Measurements from ENCODE around the gene APP. TPM values are rescaled to one million over a fixed set of nuclear protein-coding genes. Genes with fewer than 3 reads are reported as not detected.
"Not testable (repeated sequence)": the region's sequence is repeated elsewhere in the genome, so short reads cannot be mapped to it uniquely, and the experiment has no call there.

Gene APP
- total RNA-seq, 2 experiments from 2014 or later: 18.8 to 19.4 TPM

GRCh38 chr21:26096494-26097371, 73.8 kb downstream of the APP start:
- Mint-ChIP-seq H3K27ac (no peak overlapping the region), H3K27me3 (no peaks in the 10 kb centered on the region), H3K4me3 (no peak overlapping the region), H3K4me1 (no peaks in the 10 kb centered on the region), H3K9me3 (no peaks in the 10 kb centered on the region), H3K36me3 (peaks cover 2% of the 10 kb centered on the region)
- DNase-seq (no peak), ATAC-seq (ENCODE audit: low read depth) (no peak)
- POLR2A ChIA-PET: no interaction called here

GRCh38 chr21:26095131-26095530, 75.4 kb downstream of the APP start:
- Mint-ChIP-seq H3K36me3 (no peaks in the 10 kb centered on the region), H3K9me3 (no peaks in the 10 kb centered on the region), H3K4me1 (no peaks in the 10 kb centered on the region), H3K4me3 (no peak overlapping the region), H3K27ac (no peak overlapping the region), H3K27me3 (no peaks in the 10 kb centered on the region)
- DNase-seq: no peak
- POLR2A ChIA-PET: no interaction called here
- ATAC-seq (ENCODE audit: low read depth): no peak

GRCh38 chr21:26093122-26093521, 77.4 kb downstream of the APP start:
- peaks cover 2% of the 10 kb centered on the region for H3K36me3 Mint-ChIP-seq
- ATAC-seq (ENCODE audit: low read depth) (no peak), DNase-seq (no peak)
- H3K27ac Mint-ChIP-seq: no peak overlapping the region
- H3K27me3 Mint-ChIP-seq: no peaks in the 10 kb centered on the region
- POLR2A ChIA-PET: no interaction called here
- no peaks in the 10 kb centered on the region for H3K4me1 Mint-ChIP-seq
- no peak overlapping the region for H3K4me3 Mint-ChIP-seq
- no peaks in the 10 kb centered on the region for H3K9me3 Mint-ChIP-seq

GRCh38 chr21:26091480-26092018, 79.0 kb downstream of the APP start:
- POLR2A ChIA-PET: no interaction called here

DNA sequence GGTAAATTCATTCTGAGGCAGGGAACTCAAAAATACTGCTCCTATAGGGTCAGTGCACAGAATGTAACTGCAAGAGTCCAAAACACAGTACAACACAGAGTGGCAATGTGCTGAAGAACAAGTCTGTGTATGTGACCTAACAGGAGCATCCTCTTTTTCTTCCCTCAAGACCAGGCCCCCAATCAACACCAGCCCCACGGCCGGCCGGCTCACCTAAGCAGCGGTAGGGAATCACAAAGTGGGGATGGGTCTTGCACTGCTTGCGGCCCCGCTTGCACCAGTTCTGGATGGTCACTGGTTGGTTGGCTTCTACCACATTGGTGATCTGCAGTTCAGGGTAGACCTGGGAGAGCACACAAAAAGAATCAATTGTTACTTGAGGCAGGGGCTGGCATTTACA, 80.8 kb downstream of the APP start:
- Mint-ChIP-seq H3K9me3 (peaks cover 5% of the 10 kb centered on the region), H3K27ac (no peak overlapping the region), H3K36me3 (peaks cover 2% of the 10 kb centered on the region), H3K27me3 (no peaks in the 10 kb centered on the region), H3K4me3 (no peak overlapping the region), H3K4me1 (no peaks in the 10 kb centered on the region)
- POLR2A ChIA-PET: no interaction called here
- no peak for ATAC-seq (ENCODE audit: low read depth)
- DNase-seq: no peak

More at GRCh38 chr21:26091480-26092018, 79.0 kb downstream of the APP start:
- Mint-ChIP-seq H3K4me3 (no peak overlapping the region), H3K9me3 (no peaks in the 10 kb centered on the region), H3K4me1 (no peaks in the 10 kb centered on the region), H3K27me3 (no peaks in the 10 kb centered on the region), H3K36me3 (peaks cover 2% of the 10 kb centered on the region), H3K27ac (no peak overlapping the region)
- no peak for DNase-seq
- ATAC-seq (ENCODE audit: low read depth): no peak

DNA sequence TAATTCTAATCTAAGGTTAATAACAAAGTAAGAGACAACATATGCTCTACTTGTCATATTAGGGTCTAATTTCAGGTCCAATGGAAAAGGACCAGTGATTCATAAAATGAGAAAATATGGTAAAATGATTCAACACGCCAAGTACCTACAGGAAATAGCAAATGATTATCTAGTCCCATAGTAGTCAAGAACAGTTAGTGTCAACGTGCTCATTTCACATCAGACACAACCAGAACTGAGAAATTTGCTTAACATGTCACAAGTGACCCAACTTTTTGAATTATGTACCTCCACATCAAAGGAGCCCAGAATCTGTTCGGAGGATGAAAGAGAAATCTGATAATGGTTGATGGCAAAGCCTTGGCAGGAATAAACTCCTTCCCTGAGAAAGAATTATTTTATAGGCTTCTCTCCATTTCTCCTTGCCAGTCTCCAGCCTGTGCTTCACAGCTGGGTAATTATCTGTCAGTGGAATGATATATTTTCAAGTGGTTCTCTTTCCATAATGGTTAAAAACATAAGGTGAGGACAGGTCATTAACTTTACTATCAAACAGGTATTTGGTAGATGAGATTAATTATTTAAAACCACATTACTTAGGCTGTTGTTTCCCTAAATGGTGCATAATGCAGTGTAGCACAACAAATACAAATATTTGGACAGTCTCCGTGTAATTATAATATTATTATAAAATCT, 83.2 kb downstream of the APP start:
- Mint-ChIP-seq H3K9me3 (peaks cover 7% of the 10 kb centered on the region), H3K4me1 (peaks cover 2% of the 10 kb centered on the region), H3K36me3 (peaks cover 2% of the 10 kb centered on the region), H3K27ac (no peak overlapping the region), H3K27me3 (no peaks in the 10 kb centered on the region), H3K4me3 (no peak overlapping the region)
- POLR2A ChIA-PET: no interaction called here
- no peak for ATAC-seq (ENCODE audit: low read depth)
- DNase-seq: no peak

DNA sequence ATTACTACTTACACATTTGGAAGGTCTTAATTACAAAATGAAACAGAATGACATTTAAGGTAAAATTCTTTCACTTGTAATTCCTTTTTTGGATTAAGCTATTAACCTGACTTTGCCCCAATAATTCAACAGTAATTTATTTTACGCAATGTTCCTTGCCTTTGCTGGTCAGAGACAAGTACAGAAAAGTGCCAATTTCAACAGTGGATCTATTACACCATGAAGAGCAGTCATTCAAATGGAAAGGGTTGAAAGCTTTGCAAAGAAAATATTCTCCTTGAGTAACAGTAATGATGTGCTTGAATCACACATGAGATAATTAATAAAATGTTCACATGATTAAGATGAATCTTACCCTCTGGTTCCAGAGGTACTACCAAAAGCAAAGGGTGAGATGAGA, 84.7 kb downstream of the APP start:
- no peak for DNase-seq
- Mint-ChIP-seq H3K36me3 (peaks cover 6% of the 10 kb centered on the region), H3K4me3 (no peak overlapping the region), H3K27me3 (no peaks in the 10 kb centered on the region), H3K27ac (no peak overlapping the region), H3K4me1 (peaks cover 2% of the 10 kb centered on the region), H3K9me3 (peaks cover 7% of the 10 kb centered on the region)
- POLR2A ChIA-PET: no interaction called here
- no peak for ATAC-seq (ENCODE audit: low read depth)

GRCh38 chr21:26085127-26085526, 85.4 kb downstream of the APP start:
- POLR2A ChIA-PET: no interaction called here
- ATAC-seq (ENCODE audit: low read depth): no peak
- Mint-ChIP-seq H3K36me3 (peaks cover 6% of the 10 kb centered on the region), H3K9me3 (peaks cover 7% of the 10 kb centered on the region), H3K27ac (no peak overlapping the region), H3K27me3 (no peaks in the 10 kb centered on the region), H3K4me3 (no peak overlapping the region), H3K4me1 (peaks cover 2% of the 10 kb centered on the region)
- DNase-seq: no peak

DNA sequence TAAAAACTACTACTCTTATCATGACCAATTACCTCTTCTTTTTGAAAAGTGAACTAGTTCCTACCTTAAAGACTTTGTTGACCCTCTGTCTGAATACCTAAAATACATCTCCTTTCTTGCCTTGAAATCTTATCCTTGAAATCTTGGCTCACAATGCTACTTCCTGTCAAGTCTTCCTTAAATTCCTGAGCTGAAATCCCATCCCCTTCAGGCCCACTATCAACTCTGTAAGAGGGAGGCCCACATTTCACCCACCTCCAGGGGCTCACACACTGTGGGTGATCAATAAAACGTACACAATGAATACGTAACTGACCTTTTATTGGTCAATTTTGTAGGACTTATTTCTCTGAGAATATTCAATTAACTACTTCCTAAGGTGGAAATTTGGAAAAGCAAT, 88.0 kb downstream of the APP start:
- peaks cover 7% of the 10 kb centered on the region for H3K9me3 Mint-ChIP-seq
- POLR2A ChIA-PET: no interaction called here

GRCh38 chr21:26081175-26081760, 89.3 kb downstream of the APP start:
- DNase-seq; POLR2A ChIA-PET; H3K4me1 Mint-ChIP-seq; H3K27ac Mint-ChIP-seq; H3K27me3 Mint-ChIP-seq; ATAC-seq (ENCODE audit: low read depth); H3K36me3 Mint-ChIP-seq; H3K4me3 Mint-ChIP-seq; H3K9me3 Mint-ChIP-seq: not testable (repeated sequence)

More for the DNA sequence above, 88.0 kb downstream of the APP start:
- H3K4me1 Mint-ChIP-seq: peaks cover 2% of the 10 kb centered on the region
- DNase-seq: no peak
- no peak for ATAC-seq (ENCODE audit: low read depth)
- H3K27ac Mint-ChIP-seq: no peak overlapping the region
- H3K27me3 Mint-ChIP-seq: peaks cover 2% of the 10 kb centered on the region
- H3K4me3 Mint-ChIP-seq: no peak overlapping the region
- H3K36me3 Mint-ChIP-seq: peaks cover 4% of the 10 kb centered on the region

DNA sequence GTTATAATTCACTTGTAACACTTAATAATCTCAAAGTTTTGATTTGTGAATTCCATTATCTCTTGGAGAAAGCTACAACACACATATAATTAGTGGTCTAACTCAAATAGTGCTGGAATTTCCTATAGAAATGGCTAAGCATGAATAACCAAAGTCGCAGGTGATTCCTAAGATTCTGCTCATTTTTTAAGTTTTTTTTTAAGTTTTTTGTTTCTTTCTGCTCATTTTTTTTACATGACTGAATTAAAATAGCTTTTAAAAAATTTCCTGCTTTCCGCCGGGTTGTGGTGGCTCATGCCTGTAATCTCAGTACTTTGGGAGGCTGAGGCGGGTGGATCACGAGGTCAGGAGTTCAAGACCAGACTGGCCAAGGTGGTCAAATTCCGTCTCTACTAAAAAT, 90.4 kb downstream of the APP start:
- ATAC-seq (ENCODE audit: low read depth) (no peak), DNase-seq (no peak)
- H3K4me1 Mint-ChIP-seq: peaks cover 2% of the 10 kb centered on the region
- H3K27me3 Mint-ChIP-seq: peaks cover 2% of the 10 kb centered on the region
- H3K4me3 Mint-ChIP-seq: no peak overlapping the region
- H3K36me3 Mint-ChIP-seq: peaks cover 4% of the 10 kb centered on the region
- H3K9me3 Mint-ChIP-seq: peaks cover 4% of the 10 kb centered on the region
- POLR2A ChIA-PET: no interaction called here
- no peak overlapping the region for H3K27ac Mint-ChIP-seq

DNA sequence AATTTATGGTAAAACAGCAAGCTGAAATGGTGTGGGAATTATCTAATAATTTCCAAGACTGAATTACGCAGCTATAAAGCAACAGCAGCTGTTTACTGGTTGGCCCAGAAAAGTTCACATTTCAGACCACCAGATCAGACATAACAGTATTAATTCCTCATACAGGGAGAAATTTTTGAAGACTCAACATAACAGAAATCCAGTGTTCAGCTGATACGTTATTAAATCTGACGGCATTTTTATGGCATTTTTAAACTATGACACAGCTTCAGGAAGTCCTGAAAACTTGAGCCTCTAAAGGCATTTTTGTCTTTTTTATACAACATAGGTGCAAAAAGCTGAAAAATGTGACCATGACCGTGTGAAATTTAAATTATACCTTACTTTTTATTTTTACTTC, 91.2 kb downstream of the APP start:
- no peak overlapping the region for H3K4me3 Mint-ChIP-seq
- POLR2A ChIA-PET: no interaction called here
- DNase-seq: no peak
- H3K27me3 Mint-ChIP-seq: peaks cover 2% of the 10 kb centered on the region
- H3K4me1 Mint-ChIP-seq: peaks cover 2% of the 10 kb centered on the region
- no peak for ATAC-seq (ENCODE audit: low read depth)
- peaks cover 4% of the 10 kb centered on the region for H3K36me3 Mint-ChIP-seq
- H3K27ac Mint-ChIP-seq: no peak overlapping the region
- H3K9me3 Mint-ChIP-seq: peaks cover 2% of the 10 kb centered on the region

- Mint-ChIP-seq H3K4me1 (no peaks in the 10 kb centered on the region), H3K27me3 (peaks cover 2% of the 10 kb centered on the region), H3K9me3 (no peaks in the 10 kb centered on the region), H3K27ac (no peak overlapping the region), H3K4me3 (no peak overlapping the region), H3K36me3 (peaks cover 4% of the 10 kb centered on the region)
- POLR2A ChIA-PET: no interaction called here
- no peak for DNase-seq
- no peak for ATAC-seq (ENCODE audit: low read depth)
Observed at GRCh38 chr21:26077521-26077920, 93.0 kb downstream of the APP start.

Data from activated naive CD8-positive, alpha-beta T cell treated with anti-CD3 and anti-CD28 coated beads, Interleukin-2, amount 10 ng/mL, durations not matched to agents 7 days and 5 days (primary cell).